ENCODE results near the gene ERGIC1. TPM values are rescaled to one million over a fixed set of nuclear protein-coding genes. Genes with fewer than 3 reads are reported as not detected.

Gene ERGIC1
- total RNA-seq, 1 donor from 2014 or later = 131 TPM

- Histone ChIP-seq H3K4me3 (ENCODE audit: insufficient read depth, low read depth, low read length) (no peak overlapping the region), H2AFZ (ENCODE audit: low read depth, low read length) (no peak overlapping the region), H3K79me2 (ENCODE audit: insufficient read depth, low read length) (no peaks in the 10 kb centered on the region), H3K27me3 (ENCODE audit: insufficient read depth, low read length) (no peaks in the 10 kb centered on the region), H3K36me3 (ENCODE audit: insufficient read depth, low read length) (peaks cover 22% of the 10 kb centered on the region), H3K4me1 (ENCODE audit: insufficient read depth, low read length) (peaks cover 19% of the 10 kb centered on the region), H3K4me2 (ENCODE audit: low read length) (no peak overlapping the region), H3K9ac (ENCODE audit: low read length) (peak overlapping the region; percentile 88), H3K9me3 (ENCODE audit: insufficient read depth, low read depth, low read length) (no peaks in the 10 kb centered on the region), H3K27ac (ENCODE audit: low read depth, low read length) (peak overlapping the region; percentile 98), H4K20me1 (ENCODE audit: insufficient read depth, low read length) (no peaks in the 10 kb centered on the region)
- TF ChIP-seq EZH2 (IDR thresholded peaks at IDR 0.05; ENCODE audit: insufficient read depth, low read length) = no peak
- no peak for TF ChIP-seq CTCF (IDR thresholded peaks at IDR 0.05; ENCODE audit: insufficient read depth, low read depth, low read length)
- H3K27me3 Mint-ChIP-seq (ENCODE audit: low read depth, unreplicated experiment) = peaks cover 1% of the 10 kb centered on the region
- FAIRE-seq (no peak), DNase-seq (ENCODE audit: low read depth) (no peak)
- peaks cover 13% of the 10 kb centered on the region for H3K4me1 Mint-ChIP-seq (ENCODE audit: low read depth, unreplicated experiment)
- H3K9me3 Mint-ChIP-seq (ENCODE audit: unreplicated experiment) = no peaks in the 10 kb centered on the region
- no peak overlapping the region for H3K4me3 Mint-ChIP-seq (ENCODE audit: unreplicated experiment)
- peaks cover 22% of the 10 kb centered on the region for H3K36me3 Mint-ChIP-seq (ENCODE audit: low read depth, unreplicated experiment)
- H3K27ac Mint-ChIP-seq (ENCODE audit: unreplicated experiment) = peak overlapping the region; percentile 47
Observed at GRCh38 chr5:172918421-172919371, 84.6 kb downstream of the ERGIC1 start.

- no peaks in the 10 kb centered on the region for H4K20me1 ChIP-seq (ENCODE audit: insufficient read depth, low read length)
- H3K36me3 Mint-ChIP-seq (ENCODE audit: low read depth, unreplicated experiment) = peaks cover 25% of the 10 kb centered on the region
- no peaks in the 10 kb centered on the region for H3K9me3 Mint-ChIP-seq (ENCODE audit: unreplicated experiment)
- H3K4me3 Mint-ChIP-seq (ENCODE audit: unreplicated experiment) = no peak overlapping the region
- H3K4me1 Mint-ChIP-seq (ENCODE audit: low read depth, unreplicated experiment) = peaks cover 13% of the 10 kb centered on the region
- TF ChIP-seq CTCF (IDR thresholded peaks at IDR 0.05; ENCODE audit: insufficient read depth, low read depth, low read length) (no peak), EZH2 (IDR thresholded peaks at IDR 0.05; ENCODE audit: insufficient read depth, low read length) (no peak)
- peaks cover 19% of the 10 kb centered on the region for H3K4me1 ChIP-seq (ENCODE audit: insufficient read depth, low read length)
- peak; percentile 71 for DNase-seq (ENCODE audit: low read depth)
- H2AFZ ChIP-seq (ENCODE audit: low read depth, low read length) = no peak overlapping the region
- no peak for FAIRE-seq
- peak overlapping the region; percentile 88 for H3K9ac ChIP-seq (ENCODE audit: low read length)
- H3K79me2 ChIP-seq (ENCODE audit: insufficient read depth, low read length) = no peaks in the 10 kb centered on the region
- H3K27ac ChIP-seq (ENCODE audit: low read depth, low read length) = peak overlapping the region; percentile 98
- no peak overlapping the region for H3K4me3 ChIP-seq (ENCODE audit: insufficient read depth, low read depth, low read length)
- H3K27ac Mint-ChIP-seq (ENCODE audit: unreplicated experiment) = peak overlapping the region; percentile 86
- peak overlapping the region; percentile 58 for H3K4me2 ChIP-seq (ENCODE audit: low read length)
- H3K9me3 ChIP-seq (ENCODE audit: insufficient read depth, low read depth, low read length) = no peaks in the 10 kb centered on the region
- H3K27me3 Mint-ChIP-seq (ENCODE audit: low read depth, unreplicated experiment) = peaks cover 1% of the 10 kb centered on the region
- no peaks in the 10 kb centered on the region for H3K27me3 ChIP-seq (ENCODE audit: insufficient read depth, low read length)
- H3K36me3 ChIP-seq (ENCODE audit: insufficient read depth, low read length) = peaks cover 21% of the 10 kb centered on the region
Observed at GRCh38 chr5:172919525-172920446, 85.7 kb downstream of the ERGIC1 start.

Data from astrocyte (in vitro differentiated cells and primary cell).